ENCODE measurements around the gene PARD6G. TPM values are rescaled to one million over a fixed set of nuclear protein-coding genes. Genes with fewer than 3 reads are reported as not detected.

The PARD6G gene
- total RNA-seq, 1 donor from 2014 or later: 29.6 TPM

GRCh38 chr18:80183273-80184050 lies 63.9 kb downstream of the PARD6G start:
- H3K36me3 Mint-ChIP-seq (ENCODE audit: low read depth, unreplicated experiment): peaks cover 2% of the 10 kb centered on the region
- TF ChIP-seq CTCF (IDR thresholded peaks at IDR 0.05; ENCODE audit: insufficient read depth, low read depth, low read length) (no peak), EZH2 (IDR thresholded peaks at IDR 0.05; ENCODE audit: insufficient read depth, low read length) (no peak)
- Histone ChIP-seq H3K4me3 (ENCODE audit: insufficient read depth, low read depth, low read length) (no peak overlapping the region), H3K4me2 (ENCODE audit: low read length) (no peak overlapping the region), H3K27ac (ENCODE audit: low read depth, low read length) (no peak overlapping the region), H3K79me2 (ENCODE audit: insufficient read depth, low read length) (no peaks in the 10 kb centered on the region), H3K36me3 (ENCODE audit: insufficient read depth, low read length) (no peaks in the 10 kb centered on the region), H2AFZ (ENCODE audit: low read depth, low read length) (no peak overlapping the region), H3K9ac (ENCODE audit: low read length) (no peak overlapping the region), H3K9me3 (ENCODE audit: insufficient read depth, low read depth, low read length) (no peaks in the 10 kb centered on the region), H3K27me3 (ENCODE audit: insufficient read depth, low read length) (no peaks in the 10 kb centered on the region), H3K4me1 (ENCODE audit: insufficient read depth, low read length) (no peaks in the 10 kb centered on the region), H4K20me1 (ENCODE audit: insufficient read depth, low read length) (peaks cover 20% of the 10 kb centered on the region)
- H3K4me3 Mint-ChIP-seq (ENCODE audit: unreplicated experiment): no peak overlapping the region
- no peaks in the 10 kb centered on the region for H3K9me3 Mint-ChIP-seq (ENCODE audit: unreplicated experiment)
- peak overlapping the region; percentile 13 for H3K27ac Mint-ChIP-seq (ENCODE audit: unreplicated experiment)
- DNase-seq (ENCODE audit: low read depth) (no peak), FAIRE-seq (no peak)
- H3K27me3 Mint-ChIP-seq (ENCODE audit: low read depth, unreplicated experiment): no peaks in the 10 kb centered on the region
- H3K4me1 Mint-ChIP-seq (ENCODE audit: low read depth, unreplicated experiment): peaks cover 10% of the 10 kb centered on the region

GRCh38 chr18:80182855-80183254 lies 64.5 kb downstream of the PARD6G start:
- no peak overlapping the region for H3K4me3 Mint-ChIP-seq (ENCODE audit: unreplicated experiment)
- FAIRE-seq: no peak
- no peaks in the 10 kb centered on the region for H3K4me1 ChIP-seq (ENCODE audit: insufficient read depth, low read length)
- peaks cover 22% of the 10 kb centered on the region for H4K20me1 ChIP-seq (ENCODE audit: insufficient read depth, low read length)
- no peak overlapping the region for H3K27ac Mint-ChIP-seq (ENCODE audit: unreplicated experiment)
- TF ChIP-seq EZH2 (IDR thresholded peaks at IDR 0.05; ENCODE audit: insufficient read depth, low read length) (no peak), CTCF (IDR thresholded peaks at IDR 0.05; ENCODE audit: insufficient read depth, low read depth, low read length) (no peak)
- H2AFZ ChIP-seq (ENCODE audit: low read depth, low read length): no peak overlapping the region
- H3K9me3 Mint-ChIP-seq (ENCODE audit: unreplicated experiment): no peaks in the 10 kb centered on the region
- no peak overlapping the region for H3K4me2 ChIP-seq (ENCODE audit: low read length)
- no peaks in the 10 kb centered on the region for H3K9me3 ChIP-seq (ENCODE audit: insufficient read depth, low read depth, low read length)
- H3K27me3 ChIP-seq (ENCODE audit: insufficient read depth, low read length): no peaks in the 10 kb centered on the region
- no peak overlapping the region for H3K27ac ChIP-seq (ENCODE audit: low read depth, low read length)
- H3K4me1 Mint-ChIP-seq (ENCODE audit: low read depth, unreplicated experiment): peaks cover 10% of the 10 kb centered on the region
- no peaks in the 10 kb centered on the region for H3K36me3 ChIP-seq (ENCODE audit: insufficient read depth, low read length)
- H3K36me3 Mint-ChIP-seq (ENCODE audit: low read depth, unreplicated experiment): peaks cover 4% of the 10 kb centered on the region
- H3K9ac ChIP-seq (ENCODE audit: low read length): no peak overlapping the region
- no peaks in the 10 kb centered on the region for H3K27me3 Mint-ChIP-seq (ENCODE audit: low read depth, unreplicated experiment)
- H3K79me2 ChIP-seq (ENCODE audit: insufficient read depth, low read length): no peaks in the 10 kb centered on the region
- DNase-seq (ENCODE audit: low read depth): no peak
- no peak overlapping the region for H3K4me3 ChIP-seq (ENCODE audit: insufficient read depth, low read depth, low read length)

All from astrocyte (in vitro differentiated cells and primary cell).